NCI-H2196 (cell line): ENCODE data around the gene TM4SF20.
"Not testable (repeated sequence)": the region's sequence is repeated elsewhere in the genome, so short reads cannot be mapped to it uniquely, and the experiment has no call there.

Experiments used
- DNase-seq: peaks from one replicate; lab custom pipeline; 2025; ENCODE audit not compliant: unreplicated experiment; lab: John Stamatoyannopoulos, UW

TM4SF20 gene

DNA sequence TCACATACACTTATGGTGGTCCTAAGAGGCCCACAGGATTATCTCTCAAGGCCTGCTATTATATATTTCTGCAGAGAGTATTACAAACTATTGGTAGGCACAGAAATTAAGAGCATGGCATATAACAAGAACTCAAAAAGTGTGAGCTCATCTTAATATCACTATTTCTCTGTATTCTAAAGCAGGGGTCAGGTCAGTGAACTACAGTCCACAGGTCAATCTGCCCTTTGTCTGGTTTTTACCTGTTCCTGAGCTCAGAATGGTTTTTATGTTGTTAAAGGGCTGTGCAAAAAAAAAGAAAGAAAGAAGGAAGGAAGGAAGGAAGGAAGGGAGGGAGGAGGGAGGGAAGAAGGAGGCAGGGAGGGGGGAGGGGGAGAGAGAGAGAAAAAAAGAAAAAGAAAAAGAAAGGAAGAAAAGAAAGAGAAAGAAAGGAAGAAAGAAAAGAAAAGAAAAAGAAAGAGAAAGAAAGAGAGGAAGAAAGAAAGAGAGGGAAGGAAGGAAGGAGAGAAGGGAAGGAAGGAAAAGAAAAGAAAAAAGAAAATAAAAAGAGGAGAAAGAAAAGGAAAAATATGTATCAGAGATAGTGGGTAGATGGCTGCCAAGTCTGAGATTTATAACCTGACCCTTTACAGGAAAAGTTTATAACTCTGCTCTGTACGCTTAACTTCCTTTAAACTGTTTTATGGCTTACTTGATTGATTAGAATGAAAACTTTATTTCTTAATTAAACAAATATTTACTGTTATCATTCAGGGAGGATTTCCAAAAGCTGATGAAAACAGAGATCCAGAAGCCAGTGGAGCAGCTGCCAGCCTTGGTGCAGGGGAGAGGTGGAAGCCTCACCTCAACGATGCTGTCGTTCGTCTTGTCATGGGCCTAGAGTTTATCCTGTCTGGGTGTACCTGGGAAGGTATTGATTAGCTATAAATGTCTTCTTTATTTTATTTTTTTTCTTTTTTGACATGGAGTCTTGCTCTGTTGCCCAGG lies 19.9 kb upstream of the TM4SF20 start:
- DNase-seq, result no peak

DNA sequence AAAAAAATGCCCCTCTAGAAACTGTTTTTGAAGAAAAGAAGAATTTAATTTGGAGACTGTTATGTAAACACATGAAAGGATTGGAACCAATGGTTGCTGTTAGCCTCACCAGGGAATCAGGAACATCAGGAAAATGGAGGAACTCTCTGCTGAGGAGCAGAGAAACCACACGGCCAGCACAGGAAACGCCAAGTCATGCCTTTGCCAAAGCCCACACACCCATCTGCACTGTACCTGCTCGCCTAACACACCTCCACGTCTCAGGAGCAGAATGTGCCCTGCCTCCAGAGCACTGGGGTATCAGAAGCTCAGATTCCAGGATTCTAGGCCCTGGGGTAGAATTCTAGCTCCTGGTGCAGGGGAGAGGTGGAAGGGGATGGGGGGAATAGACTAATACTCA lies 18.5 kb upstream of the TM4SF20 start:
- DNase-seq, result no peak

- no peak for DNase-seq
These were observed 16.4 kb upstream of the TM4SF20 start for GRCh38 chr2:227395556-227395955.

DNA sequence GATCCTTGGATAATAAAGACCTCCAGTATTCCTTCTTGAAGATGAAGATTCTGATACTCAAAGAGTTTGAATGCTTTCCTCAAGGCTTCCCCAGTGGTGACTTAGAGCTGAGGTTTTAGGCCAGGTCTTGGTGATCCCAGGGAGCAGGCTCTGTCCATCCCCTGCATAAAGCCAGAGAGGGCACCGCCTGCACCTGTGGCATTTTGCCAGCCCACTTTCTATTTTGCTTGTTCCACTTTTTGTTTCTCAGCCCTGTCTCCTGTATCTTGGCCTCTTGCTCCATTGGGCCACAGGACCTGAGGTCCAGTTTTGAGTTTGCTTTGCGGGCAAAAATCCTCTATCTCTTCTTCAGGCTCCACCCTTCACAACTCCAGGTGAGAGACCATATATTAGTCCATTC lies 15.3 kb upstream of the TM4SF20 start:
- no peak for DNase-seq

DNA sequence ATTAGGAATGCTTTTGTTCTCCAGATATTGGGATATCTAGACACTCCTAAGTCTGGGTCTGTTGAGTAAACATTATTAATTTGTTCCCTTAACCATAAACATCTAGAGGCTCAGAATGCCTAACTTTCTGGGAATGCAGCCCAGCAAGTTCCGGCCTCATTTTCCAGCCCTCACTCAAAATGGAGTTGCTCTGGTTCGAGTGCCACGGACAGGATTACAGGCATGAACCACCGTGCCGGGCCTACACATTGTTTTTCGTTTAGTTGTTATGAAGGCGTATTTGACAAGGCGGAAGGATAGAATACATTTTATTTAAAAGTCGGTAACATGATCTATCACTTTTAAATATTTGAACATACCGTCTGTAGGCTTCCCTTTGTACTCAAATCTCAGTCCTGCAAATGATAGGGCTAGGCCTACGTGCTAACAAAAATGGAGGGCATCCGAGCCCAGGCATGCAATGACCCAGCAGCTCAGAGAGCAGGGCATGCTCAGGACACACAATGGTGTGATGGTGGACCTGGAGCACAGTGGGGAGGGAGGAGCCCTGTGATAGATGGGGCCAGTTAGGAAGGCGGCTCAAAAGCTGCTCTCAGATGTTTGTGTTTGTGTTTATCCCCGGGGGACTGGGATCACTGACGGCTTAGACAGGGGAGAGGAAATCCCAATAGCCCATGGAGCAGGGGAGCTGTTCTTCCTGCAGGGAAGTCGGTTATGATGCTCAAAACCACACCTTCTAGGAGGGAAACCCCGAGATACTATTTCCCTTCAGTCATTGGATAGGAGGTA lies 11.6 kb upstream of the TM4SF20 start:
- DNase-seq, result no peak

DNA sequence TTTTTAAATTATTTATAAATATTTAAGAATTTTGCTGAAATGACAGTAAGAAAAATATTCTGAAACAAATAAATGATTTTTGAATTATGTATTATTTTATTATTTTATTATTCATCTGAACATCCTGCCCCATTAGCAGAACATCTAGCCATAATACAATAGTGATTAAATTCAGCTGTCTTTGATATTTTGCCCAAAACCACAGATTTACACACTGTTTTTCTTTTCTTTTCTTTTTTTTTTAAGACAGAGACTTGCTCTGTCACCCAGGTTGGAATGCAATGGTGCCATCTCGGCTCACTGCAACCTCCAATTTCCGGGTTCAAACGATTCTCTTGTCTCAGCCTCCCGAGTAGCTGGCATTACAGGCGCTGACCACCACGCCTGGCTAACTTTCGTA lies 10.6 kb upstream of the TM4SF20 start:
- no peak for DNase-seq

- DNase-seq, result no peak
These were observed 10.1 kb upstream of the TM4SF20 start for GRCh38 chr2:227389231-227389630.

- DNase-seq, result no peak
These were observed 9.5 kb upstream of the TM4SF20 start for GRCh38 chr2:227388537-227389011.

DNA sequence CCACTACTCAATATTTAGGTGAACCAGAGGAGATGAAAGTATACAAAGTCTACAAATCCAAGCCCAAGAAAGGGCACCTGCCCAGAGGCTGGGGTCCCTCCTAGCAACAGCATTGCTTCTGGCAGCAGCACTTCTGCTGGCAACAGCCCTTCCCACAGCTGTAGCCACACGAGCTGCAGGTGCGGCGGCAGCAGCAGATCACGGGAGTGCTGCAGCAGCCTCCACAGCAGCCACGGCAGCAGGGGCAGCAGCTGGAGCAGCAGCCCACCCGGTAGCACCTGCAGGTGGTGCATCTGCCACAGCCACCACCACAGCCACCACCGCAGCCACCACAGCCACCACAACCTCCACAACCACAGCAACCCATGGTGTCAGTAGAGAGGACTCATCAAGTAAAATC lies 8.5 kb upstream of the TM4SF20 start, which contains the start of gene SCYGR1:
Gene SCYGR1, minus strand, starts transcription at position 367 of the 400 bp plus-strand sequence. Its CDS starts 0 bp downstream, at position 367.
- DNase-seq, result not testable (repeated sequence)

DNA sequence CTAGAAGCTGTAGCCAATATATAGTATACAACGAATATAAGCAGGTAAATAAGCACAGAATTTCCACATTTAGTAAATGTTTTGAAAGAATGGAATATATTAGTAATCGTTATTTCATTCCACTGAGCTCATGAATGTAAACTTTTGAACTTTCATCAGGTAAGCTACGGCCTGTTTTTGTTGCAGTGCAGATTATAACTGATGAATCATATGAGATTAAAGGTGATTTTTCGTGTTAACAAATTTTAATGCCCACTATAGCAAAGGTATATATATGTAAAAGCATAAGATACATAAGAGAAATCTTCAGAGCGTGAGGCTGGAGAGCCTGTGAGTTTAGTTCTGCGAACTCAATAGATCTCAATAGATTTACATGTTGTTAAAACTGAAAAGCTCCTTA lies 7.5 kb upstream of the TM4SF20 start:
- no peak for DNase-seq

GRCh38 chr2:227383686-227384085 lies 4.6 kb upstream of the TM4SF20 start:
- DNase-seq, result no peak

DNA sequence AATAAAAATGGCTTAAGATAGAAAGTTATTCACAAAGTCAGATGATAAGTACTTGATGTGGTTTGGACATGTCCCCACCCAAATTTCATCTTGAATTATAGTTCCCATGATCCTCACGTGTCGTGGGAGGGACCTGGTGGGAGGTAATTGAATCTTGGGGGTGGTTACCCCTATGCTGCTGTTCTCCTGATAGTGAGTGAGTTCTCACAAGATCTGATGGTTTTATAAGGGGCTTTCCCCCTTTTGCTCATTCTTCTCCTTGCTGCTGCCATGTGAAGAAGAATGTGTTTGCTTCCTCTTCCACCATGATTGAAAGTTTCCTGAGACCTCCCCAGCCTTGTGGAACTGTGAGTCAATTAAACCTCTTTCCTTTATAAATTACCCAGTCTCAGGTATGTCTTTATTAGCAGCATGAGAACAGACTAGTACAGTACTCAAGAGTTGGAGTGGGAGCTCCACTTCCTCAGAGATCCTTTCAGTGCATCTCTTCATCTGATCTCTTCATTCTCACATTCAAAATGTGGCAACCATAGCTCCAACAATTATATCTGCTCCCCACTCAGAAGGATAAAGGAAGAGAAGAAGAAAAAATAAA lies 3.2 kb upstream of the TM4SF20 start:
- DNase-seq, result not testable (repeated sequence)

- no peak for DNase-seq
These were observed 729 bp downstream of the TM4SF20 start for GRCh38 chr2:227378371-227378782.

- DNase-seq, result no peak
These were observed 1.4 kb downstream of the TM4SF20 start for GRCh38 chr2:227377467-227378351.

DNA sequence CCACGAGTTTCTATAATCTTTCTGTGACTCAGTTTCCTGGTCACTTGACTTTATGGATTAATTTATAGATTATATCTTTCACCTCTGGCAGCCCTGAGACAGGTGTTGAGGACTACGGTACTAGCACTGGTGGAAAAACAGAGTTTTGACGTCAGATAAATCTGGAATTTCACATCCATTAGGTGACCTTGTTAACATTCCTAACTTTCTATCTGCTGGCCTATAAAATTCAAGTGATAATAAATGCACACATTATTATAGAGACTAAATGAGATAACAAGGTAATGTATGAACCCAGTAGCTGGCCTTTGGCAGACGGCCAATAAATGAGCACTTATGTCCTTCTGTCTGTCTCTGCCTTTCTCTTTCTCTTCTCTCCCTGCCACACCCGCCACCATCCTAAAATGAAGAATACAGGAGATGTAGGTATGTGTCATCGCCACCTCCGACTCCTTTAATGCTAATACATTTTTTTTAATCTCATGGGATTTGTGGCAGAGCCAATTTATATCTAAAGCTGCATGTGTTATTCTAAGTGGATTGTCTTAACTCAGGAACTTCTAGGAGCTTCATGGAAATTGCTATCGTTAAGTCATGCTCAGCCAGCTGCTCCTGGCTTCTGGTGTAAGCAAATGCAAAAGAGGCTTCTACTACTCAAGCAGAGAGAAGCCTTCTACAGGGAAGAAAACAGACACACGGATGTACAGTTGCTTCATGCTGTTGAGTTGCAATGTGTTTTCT lies 2.3 kb downstream of the TM4SF20 start:
- peak; percentile 2 for DNase-seq

DNA sequence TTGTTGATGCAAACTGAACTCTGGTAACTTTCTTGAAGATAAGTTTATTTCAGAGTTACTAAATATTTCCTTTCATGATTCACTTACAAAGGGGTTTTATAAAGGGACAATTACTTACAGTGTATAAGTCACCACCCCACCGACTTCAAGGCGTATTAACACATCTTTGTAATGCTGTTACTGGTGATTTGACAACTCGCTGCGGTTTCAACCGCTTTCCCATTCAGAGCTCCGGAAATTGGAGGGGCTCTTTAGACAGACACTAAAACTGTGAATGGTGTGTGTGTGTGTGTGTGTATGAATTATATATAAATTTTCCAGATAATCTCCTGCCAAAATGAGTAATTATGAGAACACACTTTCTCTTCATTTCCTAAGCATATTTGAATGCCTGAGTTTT lies 4.9 kb downstream of the TM4SF20 start:
- no peak for DNase-seq

GRCh38 chr2:227373389-227373788 lies 5.7 kb downstream of the TM4SF20 start:
- DNase-seq, result no peak

DNA sequence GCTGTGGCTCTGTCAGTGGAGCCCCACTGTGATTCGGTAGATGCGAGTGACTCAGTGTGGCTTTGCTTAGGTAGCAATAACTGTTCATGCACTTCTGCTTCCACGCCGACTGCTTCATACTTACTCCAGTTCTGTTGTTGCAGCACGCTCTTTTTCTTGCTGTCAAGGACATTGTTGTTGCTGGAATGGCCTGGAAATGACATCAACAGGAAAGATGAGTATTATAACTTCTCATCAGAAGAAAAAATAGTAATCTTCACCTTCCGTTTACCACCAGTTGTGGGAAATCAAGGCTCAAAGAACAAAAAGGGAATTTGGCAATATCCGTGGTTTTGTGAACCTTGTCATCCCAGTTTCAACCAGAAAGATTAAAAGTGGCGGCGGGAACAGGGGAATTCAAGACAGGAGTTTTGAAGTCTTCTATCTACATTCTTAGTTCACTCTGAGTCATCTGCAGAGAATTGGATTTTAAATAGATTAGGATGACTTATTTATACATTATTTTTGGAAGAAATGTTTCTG lies 8.3 kb downstream of the TM4SF20 start:
- DNase-seq, result no peak

GRCh38 chr2:227370092-227370491 lies 9.0 kb downstream of the TM4SF20 start:
- DNase-seq, result no peak
